Measurements from ENCODE around the gene RAB7A.
A peak's percentile ranks its signal among the peaks of the same experiment; 100 is the strongest.

RAB7A gene

GRCh38 chr3:128794770-128795649, 69.0 kb downstream of the RAB7A start:
- DNase-seq, result peak; percentile 81

DNA sequence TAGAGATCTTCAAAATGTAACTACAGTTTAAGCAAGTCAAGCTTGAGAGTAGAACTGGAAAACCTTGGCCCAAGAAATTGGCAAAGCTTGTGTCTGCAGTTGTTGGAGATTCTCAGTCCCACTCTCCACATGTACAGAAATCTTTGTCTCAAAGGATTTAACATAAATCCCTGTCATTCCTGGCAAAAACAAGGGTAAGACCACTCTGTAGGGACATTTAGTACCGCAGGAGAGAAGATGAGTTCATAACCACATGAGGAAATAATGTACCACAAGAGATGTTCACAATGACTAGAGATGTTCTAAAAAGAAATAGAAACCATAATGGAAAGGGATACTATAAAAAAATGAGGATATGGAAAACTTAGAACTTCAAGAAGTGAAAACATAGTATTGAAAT, 73.7 kb downstream of the RAB7A start:
- DNase-seq, result no peak

GRCh38 chr3:128800241-128801187, 74.5 kb downstream of the RAB7A start:
- DNase-seq, result peak; percentile 56

- peak; percentile 21 for DNase-seq
Measured at GRCh38 chr3:128801779-128802380, 75.9 kb downstream of the RAB7A start.

DNA sequence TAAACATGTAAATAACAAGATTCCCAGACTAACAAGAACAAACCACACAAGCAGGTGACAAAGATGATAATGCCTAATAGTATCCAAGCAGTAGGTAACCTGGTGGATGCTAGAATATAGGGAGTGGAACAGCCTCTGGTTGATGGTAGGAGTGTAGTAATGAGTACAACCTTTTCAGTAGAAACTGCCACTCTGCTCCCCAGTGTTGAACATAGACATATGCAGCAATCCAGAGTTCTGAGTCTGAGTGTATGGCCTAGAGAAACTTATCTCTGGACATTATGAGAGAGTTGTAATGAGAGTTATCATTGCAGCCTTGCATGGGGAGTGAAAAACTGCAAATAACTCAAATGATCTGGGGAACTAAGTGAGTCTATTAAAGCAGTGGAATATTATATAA, 77.3 kb downstream of the RAB7A start:
- DNase-seq, result no peak

DNA sequence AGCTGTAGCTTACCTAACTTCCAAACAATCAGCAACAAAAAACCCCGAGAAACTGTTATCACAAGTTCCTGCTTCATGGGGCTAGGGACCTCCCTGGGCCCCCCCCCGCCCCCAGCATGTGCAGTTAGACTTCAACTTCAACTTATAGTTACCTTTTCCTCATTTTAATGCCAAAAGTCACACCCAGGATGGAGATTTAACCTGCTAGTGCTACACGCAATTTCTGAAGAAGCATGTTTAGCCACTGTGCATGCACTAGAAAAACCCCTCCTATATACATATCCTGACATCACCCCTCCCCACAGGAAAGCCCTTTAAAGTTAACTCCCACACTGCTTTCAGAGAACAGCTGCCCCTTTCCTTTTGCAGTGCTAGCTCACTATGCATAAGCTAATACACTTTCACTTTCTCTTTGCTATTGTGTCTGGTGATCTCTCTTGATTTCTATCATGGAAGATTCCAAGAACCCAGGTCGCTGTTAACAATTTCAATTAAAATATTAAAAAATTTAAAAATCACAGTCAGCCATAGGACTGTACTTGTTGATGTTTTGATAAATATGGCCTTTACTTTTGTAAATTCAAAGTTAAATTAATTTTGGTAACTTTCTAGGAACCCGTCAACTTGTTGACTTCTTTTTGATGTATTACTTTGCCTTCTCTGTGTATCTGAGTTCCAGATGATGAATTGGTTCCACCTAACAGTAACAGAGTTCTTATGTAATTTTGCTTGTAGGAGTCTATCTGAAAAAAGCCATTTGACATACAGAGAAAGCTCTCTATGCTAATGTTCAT, 78.2 kb downstream of the RAB7A start:
- DNase-seq, result peak; percentile 94

DNA sequence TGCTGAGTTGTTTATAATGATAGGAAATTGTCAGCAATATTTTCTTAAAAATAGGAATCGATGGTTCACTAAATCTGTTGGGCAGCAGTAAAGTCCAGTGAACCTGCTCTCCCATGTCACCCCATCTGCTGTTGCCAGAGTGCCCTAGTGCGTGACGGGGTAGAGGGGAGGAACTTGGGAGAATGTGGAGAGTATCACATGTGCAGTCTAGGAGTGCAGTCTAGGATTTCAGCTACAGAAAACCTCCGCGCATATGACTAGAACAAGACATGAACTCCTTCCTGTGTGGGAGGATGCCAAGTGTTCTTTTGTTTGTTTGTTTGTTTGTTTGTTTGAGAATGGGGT, 78.8 kb downstream of the RAB7A start:
- no peak for DNase-seq

DNA sequence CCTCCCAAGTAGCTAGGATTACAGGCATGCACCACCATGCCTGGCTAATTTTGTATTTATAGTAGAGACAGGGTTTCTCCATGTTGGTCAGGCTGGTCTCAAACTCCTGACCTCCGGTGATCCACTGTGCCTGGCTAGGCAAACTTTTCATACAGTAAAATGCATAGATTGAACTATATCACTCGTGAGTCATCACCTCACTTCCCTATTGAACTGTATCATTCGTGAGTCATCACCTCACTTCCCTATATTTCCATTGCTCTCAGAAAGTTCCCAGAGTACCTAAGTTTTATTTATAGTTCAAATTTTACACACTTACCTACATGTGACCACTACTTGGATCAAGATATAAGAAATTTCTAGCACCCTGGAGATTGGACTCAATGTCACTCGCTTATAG, 79.8 kb downstream of the RAB7A start:
- peak; percentile 27 for DNase-seq

DNA sequence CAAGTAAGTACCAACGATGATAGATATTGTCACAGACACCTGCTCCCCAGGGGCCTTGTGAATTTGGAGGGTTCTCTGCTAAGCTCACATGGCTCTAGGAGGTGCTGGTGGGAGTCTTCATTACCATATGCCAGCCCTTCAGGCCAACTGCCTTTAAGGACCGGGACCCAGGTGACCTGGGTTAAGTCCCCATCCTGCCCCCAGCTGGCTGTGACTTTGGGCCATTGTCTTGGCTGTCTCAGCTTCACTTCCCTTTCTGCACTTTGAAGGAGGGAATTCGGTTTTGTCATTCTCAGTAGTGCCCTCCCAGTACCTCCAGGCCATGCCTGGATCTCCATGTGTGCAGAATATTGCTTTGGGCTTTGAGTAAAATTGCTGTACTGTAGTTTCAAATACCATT, 80.6 kb downstream of the RAB7A start:
- DNase-seq, result no peak

GRCh38 chr3:128807186-128807830, 81.3 kb downstream of the RAB7A start:
- DNase-seq, result no peak

DNA sequence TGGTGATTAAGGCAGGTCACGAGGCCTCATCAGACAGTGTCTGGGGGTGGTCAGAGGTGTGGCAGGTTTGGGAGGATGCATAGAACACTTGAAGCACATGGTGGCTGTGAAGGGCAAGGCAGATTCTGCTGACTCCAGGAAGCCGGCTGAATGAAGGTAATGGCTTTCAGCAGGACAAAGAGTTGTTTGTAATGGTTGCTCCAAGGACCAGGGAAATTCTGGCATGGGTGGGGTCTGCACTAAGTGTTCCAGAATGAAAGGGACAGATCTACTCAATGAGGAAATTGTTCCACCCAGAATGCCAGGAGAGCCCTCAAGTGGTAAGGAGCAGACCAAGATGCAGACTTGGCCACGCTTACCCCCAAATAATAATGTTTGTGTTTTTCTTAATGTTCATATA, 82.7 kb downstream of the RAB7A start:
- no peak for DNase-seq

DNA sequence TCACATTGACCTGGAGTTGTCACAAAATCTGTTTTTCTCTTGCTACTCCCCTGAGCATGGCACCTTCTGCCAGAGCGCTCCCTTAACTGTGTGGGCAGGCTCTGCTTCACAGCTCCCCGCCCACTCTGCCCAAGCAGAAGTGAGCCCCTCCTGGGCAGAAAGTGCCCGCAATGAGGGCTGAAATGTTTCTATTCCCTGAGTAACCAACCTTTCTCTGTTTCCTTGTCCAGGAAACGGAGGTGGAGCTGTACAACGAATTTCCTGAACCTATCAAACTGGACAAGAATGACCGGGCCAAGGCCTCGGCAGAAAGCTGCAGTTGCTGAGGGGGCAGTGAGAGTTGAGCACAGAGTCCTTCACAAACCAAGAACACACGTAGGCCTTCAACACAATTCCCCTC, 87.1 kb downstream of the RAB7A start:
- DNase-seq, result no peak

DNA sequence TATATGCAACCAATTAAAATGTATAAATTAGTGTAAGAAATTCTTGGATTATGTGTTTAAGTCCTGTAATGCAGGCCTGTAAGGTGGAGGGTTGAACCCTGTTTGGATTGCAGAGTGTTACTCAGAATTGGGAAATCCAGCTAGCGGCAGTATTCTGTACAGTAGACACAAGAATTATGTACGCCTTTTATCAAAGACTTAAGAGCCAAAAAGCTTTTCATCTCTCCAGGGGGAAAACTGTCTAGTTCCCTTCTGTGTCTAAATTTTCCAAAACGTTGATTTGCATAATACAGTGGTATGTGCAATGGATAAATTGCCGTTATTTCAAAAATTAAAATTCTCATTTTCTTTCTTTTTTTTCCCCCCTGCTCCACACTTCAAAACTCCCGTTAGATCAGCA, 88.1 kb downstream of the RAB7A start:
- DNase-seq, result no peak

- no peak for DNase-seq
Measured at GRCh38 chr3:128814519-128815317, 88.7 kb downstream of the RAB7A start.

- no peak for DNase-seq
Measured at GRCh38 chr3:128815318-128816064, 89.5 kb downstream of the RAB7A start.

DNA sequence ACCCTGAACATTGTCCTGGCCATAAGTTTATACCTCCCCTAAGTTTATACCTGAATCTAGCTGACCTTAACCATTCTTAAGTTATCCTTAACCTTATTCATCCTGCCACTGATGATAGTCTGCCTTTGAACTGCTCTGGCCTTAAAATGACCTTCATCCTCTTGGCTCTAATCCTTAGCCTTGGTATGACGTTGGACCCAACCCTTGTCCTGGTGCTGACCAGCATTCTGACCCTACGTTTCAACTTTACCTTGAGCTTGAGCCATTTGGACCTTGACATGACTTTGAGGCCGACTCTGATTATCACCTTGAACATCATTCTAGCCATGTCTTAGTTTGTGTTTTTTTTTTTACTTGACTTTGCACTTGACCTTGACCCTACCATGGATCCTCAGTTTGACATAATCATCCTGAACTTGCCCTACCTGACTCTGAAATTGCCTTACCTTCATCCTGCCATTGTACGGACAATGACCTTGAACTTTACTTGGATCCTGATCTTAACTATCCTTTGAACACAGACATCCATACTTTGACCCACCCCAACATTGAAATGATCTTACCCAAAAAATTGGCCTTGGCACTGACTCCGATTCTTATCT, 92.3 kb downstream of the RAB7A start:
- DNase-seq, result no peak

GRCh38 chr3:128820252-128820839, 94.4 kb downstream of the RAB7A start:
- DNase-seq, result no peak

DNA sequence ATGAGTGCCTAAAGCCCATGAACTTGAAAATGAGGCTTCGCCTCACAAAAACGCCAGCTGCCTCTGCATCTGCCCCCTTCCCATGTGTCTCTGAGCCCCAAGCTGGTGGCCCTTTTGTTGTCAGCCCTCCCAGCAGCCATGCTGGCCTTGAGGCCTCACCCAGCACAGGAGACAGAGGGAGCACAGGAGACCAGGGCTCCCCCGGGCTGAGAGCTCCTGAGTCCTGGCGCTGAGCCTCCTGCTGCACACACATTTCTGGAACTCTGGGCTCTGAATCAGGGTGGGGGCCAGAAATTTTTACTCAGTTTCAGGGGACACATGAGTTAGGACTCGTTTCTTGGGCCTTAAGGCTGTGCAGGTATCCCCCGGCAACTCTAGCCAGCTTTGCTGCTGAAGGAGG, 97.0 kb downstream of the RAB7A start:
- DNase-seq, result no peak

DNA sequence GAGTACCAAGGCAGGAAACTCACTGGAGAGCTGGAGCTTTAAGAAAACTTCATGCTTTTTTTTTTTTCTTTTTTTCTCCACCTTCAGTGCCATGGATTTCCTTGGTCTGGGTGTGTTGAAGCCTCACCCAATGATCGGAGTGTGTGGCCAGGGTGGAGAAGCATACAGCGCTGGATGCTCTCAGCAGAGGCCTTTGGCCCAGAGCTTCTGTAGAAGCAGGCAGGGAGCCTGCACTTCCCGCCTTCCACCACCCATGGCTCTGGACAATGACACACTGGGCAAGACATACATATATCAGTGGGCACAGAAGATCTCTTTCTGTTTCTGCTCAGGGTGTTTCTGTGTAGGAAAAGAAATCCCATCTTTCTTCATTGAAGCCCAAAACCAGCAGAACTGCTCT, 97.6 kb downstream of the RAB7A start:
- DNase-seq, result no peak

All from CD4-positive, alpha-beta T cell treated with Interleukin-4 for 4 hours (primary cell).